GM18511 (cell line): ENCODE measurements around the gene SON.
A peak's percentile ranks its signal among the peaks of the same experiment; 100 is the strongest.
"Not testable (repeated sequence)": the region's sequence is repeated elsewhere in the genome, so short reads cannot be mapped to it uniquely, and the experiment has no call there.

Experiments
- ATAC-seq: cut with Tn5 transposase; IDR thresholded peaks from one replicate; pipeline ENCODE4 v1.9.1; 2021; ENCODE audit warnings: mild to moderate bottlenecking, moderate library complexity; ENCODE audit not compliant: unreplicated experiment

The SON gene, protein sequence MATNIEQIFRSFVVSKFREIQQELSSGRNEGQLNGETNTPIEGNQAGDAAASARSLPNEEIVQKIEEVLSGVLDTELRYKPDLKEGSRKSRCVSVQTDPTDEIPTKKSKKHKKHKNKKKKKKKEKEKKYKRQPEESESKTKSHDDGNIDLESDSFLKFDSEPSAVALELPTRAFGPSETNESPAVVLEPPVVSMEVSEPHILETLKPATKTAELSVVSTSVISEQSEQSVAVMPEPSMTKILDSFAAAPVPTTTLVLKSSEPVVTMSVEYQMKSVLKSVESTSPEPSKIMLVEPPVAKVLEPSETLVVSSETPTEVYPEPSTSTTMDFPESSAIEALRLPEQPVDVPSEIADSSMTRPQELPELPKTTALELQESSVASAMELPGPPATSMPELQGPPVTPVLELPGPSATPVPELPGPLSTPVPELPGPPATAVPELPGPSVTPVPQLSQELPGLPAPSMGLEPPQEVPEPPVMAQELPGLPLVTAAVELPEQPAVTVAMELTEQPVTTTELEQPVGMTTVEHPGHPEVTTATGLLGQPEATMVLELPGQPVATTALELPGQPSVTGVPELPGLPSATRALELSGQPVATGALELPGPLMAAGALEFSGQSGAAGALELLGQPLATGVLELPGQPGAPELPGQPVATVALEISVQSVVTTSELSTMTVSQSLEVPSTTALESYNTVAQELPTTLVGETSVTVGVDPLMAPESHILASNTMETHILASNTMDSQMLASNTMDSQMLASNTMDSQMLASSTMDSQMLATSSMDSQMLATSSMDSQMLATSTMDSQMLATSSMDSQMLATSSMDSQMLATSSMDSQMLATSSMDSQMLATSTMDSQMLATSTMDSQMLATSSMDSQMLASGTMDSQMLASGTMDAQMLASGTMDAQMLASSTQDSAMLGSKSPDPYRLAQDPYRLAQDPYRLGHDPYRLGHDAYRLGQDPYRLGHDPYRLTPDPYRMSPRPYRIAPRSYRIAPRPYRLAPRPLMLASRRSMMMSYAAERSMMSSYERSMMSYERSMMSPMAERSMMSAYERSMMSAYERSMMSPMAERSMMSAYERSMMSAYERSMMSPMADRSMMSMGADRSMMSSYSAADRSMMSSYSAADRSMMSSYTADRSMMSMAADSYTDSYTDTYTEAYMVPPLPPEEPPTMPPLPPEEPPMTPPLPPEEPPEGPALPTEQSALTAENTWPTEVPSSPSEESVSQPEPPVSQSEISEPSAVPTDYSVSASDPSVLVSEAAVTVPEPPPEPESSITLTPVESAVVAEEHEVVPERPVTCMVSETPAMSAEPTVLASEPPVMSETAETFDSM (N-terminal part only)

GRCh38 chr21:33542640-33543504, at the start of gene SON:
Gene SON, plus strand, starts transcription at chr21:33543038. Its CDS starts 55 bp downstream, at chr21:33543093.
- peak; percentile 96 for ATAC-seq

GRCh38 chr21:33493756-33494155, 49.1 kb upstream of the SON start:
- ATAC-seq, result no peak

- ATAC-seq, result no peak
These were observed 47.1 kb upstream of the SON start for GRCh38 chr21:33495743-33496142.

GRCh38 chr21:33496345-33496744, 46.5 kb upstream of the SON start:
- no peak for ATAC-seq

DNA sequence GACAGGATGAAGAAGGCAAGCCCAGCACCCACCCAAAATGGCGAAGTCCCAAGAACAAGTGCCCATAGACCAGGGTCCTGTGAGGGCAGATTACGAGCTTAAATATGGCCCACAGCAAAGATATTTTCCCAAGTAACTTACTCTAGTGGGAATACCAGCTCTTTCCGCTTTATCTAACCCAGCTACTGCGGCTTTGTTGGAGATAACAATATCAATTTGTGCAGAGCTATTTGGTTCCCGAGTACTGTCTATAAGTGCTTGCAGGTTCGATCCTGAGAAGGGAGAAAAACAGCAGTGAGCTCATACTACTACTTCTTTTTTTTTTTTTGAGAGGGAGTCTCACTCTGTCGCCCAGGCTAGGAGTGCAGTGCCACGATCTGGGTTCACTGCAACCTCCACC, 37.0 kb upstream of the SON start:
- ATAC-seq, result no peak

DNA sequence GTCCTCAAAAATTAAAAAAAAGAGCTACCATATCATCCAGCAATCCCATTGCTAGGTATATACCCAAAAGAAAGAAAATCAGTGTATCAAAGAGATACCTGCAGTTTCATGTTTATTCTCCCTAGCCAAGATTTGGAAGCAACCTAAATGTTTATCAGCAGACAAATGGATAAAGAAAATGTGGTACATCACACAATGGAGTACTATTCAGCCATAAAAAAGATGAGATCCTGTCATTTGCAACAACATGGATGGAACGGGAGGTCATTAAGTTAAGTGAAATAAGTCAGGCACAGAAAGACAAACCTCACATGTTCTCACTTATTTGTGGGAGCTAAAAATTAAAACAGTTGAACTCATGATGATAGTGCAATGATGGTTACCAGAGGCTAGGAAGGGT, 35.8 kb upstream of the SON start:
- ATAC-seq, result not testable (repeated sequence)

- ATAC-seq, result no peak
These were observed 32.0 kb upstream of the SON start for GRCh38 chr21:33510826-33511225.

- no peak for ATAC-seq
These were observed 31.2 kb upstream of the SON start for GRCh38 chr21:33511639-33512038.

GRCh38 chr21:33512481-33512880, 30.4 kb upstream of the SON start:
- no peak for ATAC-seq

GRCh38 chr21:33514229-33514628, 28.6 kb upstream of the SON start:
- no peak for ATAC-seq

DNA sequence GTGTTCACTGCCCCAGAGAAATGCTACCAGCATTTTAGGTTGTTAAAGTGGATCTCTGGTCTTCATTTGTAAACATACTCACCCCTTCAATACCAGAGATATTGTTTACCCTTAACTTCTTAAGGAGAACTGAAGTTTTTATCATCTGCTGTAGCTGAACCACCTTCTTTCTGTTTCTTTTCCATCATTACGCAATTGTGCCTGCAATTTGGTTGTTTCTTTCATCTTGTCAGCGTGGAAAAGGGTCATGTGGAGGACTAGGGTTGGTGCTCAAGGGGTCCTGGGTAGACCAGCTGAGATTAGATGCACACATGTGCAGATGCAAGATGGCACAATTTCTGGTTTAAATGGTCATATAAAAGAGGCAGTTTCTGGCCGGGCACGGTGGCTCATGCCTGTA, 23.9 kb upstream of the SON start:
- ATAC-seq, result no peak

DNA sequence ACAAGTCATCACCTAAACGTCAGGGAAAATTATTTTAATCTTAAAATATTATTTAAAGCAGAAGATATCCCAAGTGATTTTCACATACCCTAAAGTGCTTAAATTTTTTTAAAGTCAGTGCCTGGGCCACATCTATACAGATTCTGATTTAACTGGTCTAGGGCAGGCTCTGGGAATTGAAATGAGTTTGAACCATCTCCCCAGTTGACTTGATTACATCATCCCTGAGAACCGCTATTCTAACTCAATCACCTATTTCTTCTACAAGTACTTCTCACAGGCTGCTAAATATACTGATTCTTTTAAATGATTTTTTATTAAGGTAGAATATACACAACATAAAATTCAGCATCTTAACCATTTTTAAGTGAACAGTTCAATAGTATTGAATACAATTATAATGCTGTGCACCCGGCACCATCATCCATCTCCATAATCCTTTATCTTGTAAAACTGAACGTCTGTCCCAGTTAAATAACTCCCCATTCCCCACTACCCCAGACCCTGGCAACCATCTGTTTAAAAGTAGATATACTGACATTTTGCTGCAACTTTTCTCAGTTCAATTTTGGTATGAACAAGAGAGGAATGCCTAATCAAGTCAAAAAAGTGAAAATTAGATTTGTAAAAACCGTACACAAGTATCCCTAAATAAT, 20.4 kb upstream of the SON start:
- ATAC-seq, result no peak

DNA sequence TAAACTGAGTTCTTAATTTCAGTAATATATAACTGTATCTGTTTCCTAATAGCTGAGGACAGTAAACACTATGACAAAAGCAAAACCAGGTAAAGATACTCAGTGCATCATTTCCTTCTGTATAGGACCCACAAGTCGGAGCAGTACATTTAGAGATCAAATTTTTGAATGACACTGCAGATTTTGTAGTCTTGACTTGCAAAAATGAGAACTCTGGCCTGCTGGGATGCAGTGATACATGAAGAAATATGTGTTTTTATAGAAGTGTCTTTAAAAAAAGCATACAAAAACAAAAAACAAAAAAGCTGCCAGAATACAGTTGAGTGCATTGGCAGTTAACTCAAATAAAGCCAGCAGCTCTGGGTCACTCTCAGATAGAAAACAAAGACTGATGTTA, 19.9 kb upstream of the SON start:
- no peak for ATAC-seq

- ATAC-seq, result no peak
These were observed 11.8 kb upstream of the SON start for GRCh38 chr21:33531007-33531406.

- no peak for ATAC-seq
These were observed 5.6 kb upstream of the SON start for GRCh38 chr21:33537212-33537611.

DNA sequence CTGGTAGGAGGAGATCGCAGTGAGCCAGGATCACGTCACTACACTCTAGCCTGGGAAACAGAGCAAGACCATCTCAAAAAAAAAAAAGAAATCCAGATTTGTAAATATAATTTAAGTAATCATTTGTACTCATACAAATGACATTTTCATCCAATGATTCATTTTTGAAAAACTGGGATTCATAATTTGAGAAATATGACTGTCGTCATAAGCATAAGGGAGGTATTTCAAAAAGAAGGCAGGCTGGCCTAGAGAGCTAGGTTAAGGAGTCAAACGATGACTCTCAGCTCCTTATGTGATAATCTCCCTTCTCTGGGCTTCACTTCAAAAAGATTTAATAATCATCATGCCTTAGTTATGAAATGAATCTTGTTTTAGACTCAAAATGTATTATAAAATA, 3.2 kb upstream of the SON start:
- no peak for ATAC-seq

GRCh38 chr21:33540711-33541104, 2.1 kb upstream of the SON start:
- ATAC-seq, result no peak

- no peak for ATAC-seq
These were observed 1.6 kb upstream of the SON start for GRCh38 chr21:33541105-33541711.
